ENCODE data around the gene HDLBP.
"Not testable (repeated sequence)": the region's sequence is repeated elsewhere in the genome, so short reads cannot be mapped to it uniquely, and the experiment has no call there.

The HDLBP gene

DNA sequence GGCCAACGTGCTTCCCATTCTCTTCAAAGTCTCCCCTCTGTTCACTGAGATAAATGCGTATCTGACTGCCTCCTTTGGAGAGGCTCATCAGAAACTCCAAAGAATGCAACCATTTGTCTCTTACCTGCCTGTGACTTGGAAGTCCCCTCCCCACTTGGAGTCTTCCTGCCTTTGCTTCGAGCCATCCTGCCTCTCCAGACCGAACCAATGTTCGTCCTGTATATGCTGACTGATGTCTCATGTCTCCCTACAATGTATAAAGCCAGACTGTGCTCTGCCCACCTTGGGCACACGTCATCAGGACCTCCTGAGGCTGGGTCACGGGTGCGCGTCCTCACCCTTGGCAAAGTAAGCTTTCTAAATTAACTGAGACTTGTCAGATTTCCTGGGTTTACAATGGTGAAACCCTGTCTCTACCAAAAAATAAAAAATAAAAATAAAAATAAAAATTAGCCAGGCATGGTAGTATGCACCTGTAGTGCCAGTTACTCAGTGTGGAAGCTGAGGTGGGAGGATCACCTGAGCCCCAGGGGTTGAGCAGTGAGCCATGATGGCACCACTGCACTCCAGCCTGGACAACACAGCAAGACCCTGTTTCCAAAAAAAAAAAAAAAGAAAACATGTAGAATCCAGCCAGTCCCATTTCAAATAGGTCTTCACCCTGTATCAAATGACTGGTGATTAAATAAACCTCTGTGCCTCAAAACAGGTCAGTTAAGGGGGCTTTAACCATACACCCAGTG is 29.0 kb downstream of the HDLBP start:
- Mint-ChIP-seq H3K27me3 (no peaks in the 10 kb centered on the region), H3K36me3 (ENCODE audit: low read depth) (peaks cover 48% of the 10 kb centered on the region), H3K27ac (no peak overlapping the region), H3K9me3 (no peaks in the 10 kb centered on the region), H3K4me1 (ENCODE audit: low read depth) (peaks cover 33% of the 10 kb centered on the region), H3K4me3 (no peak overlapping the region)
- intact Hi-C loops (cut with micrococcal nuclease) = no loop called here

DNA sequence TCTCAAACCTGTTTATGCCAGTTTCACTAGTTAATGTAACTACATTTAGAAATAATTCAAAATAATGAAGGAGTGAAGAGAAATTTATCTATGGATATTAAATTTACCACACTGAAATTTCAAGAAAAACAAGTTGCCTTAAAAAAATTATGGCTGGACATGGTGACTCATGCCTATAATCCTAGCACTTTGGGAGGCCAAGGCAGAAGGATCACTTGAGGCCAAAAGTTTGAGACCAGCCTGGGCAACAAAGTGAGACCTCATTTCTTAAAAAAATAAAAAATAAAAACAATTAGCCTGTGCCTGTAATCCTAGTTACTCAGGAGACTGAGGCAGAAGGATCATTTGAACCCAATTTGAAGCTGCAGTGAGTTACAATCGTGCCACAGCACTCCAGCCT is 29.9 kb downstream of the HDLBP start:
- no peak overlapping the region for H3K27ac Mint-ChIP-seq
- H3K4me1 Mint-ChIP-seq (ENCODE audit: low read depth) = peaks cover 33% of the 10 kb centered on the region
- no peak overlapping the region for H3K4me3 Mint-ChIP-seq
- no peaks in the 10 kb centered on the region for H3K27me3 Mint-ChIP-seq
- H3K36me3 Mint-ChIP-seq (ENCODE audit: low read depth) = peaks cover 48% of the 10 kb centered on the region
- H3K9me3 Mint-ChIP-seq = no peaks in the 10 kb centered on the region
- intact Hi-C loops (cut with micrococcal nuclease) = no loop called here

DNA sequence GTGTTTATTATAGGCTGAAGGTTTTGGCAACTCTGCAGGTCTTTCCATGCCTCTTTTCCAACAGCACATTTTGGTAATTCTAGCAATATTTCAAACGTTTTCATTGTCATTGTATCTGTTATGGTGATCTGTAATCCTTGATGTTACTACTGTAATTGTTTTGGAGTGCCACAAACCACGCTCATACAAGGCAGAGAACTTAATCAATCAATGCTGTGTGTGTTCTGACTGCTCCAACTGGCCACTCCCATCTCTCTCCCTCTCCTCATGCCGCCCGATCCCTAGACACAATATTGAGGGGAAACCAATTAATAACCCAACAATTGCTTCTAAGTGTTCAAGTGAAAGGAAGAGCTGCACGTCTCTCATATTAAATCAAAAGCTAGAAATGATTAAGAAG is 32.9 kb downstream of the HDLBP start:
- no peaks in the 10 kb centered on the region for H3K9me3 Mint-ChIP-seq
- peaks cover 27% of the 10 kb centered on the region for H3K4me1 Mint-ChIP-seq (ENCODE audit: low read depth)
- intact Hi-C loops (cut with micrococcal nuclease) = no loop called here
- H3K27ac Mint-ChIP-seq = peak overlapping the region; percentile 16
- H3K36me3 Mint-ChIP-seq (ENCODE audit: low read depth) = peaks cover 34% of the 10 kb centered on the region
- H3K4me3 Mint-ChIP-seq = no peak overlapping the region
- no peaks in the 10 kb centered on the region for H3K27me3 Mint-ChIP-seq

DNA sequence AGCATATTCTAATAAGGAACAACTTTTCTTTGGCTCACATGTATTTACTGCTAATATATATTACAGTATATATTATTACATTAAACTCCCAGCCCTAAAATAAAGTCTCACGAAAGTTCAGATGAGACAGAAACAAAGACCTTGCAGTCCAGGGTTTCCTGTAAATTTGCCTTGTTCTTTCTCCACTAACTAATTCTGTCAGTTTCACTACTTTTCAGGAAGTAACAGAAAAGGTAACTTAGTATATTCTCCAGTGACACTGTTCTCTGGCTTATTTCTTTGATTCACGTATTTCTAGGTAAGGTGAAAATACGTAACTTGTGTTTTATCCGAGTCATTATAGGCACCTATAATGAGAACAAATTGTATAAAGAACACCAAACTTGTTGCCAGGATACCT is 35.2 kb downstream of the HDLBP start:
- Mint-ChIP-seq H3K27ac (no peak overlapping the region), H3K4me3 (no peak overlapping the region), H3K27me3 (no peaks in the 10 kb centered on the region), H3K9me3 (no peaks in the 10 kb centered on the region), H3K36me3 (ENCODE audit: low read depth) (peaks cover 34% of the 10 kb centered on the region), H3K4me1 (ENCODE audit: low read depth) (peaks cover 37% of the 10 kb centered on the region)
- intact Hi-C loops (cut with micrococcal nuclease) = no loop called here

DNA sequence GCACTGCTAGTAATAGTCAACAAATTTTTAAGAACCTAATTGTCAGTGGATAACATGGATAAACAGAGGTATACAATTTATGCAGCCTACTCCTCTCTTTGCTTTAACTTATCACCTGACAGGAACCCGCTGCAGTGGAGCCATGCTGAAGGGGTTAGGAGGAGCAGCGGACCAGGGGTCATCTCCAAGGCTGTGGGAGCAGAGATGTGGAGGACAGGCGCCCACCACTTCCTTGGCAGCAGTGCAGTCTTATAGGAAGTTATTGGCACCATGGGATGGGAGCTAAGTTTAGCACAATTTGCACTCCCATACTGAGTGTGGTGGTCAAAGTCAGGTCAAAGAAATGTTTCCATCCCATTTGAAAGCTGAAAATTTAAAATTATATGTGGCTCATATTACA is 35.6 kb downstream of the HDLBP start:
- Mint-ChIP-seq H3K4me1 (ENCODE audit: low read depth) (peaks cover 42% of the 10 kb centered on the region), H3K4me3 (no peak overlapping the region), H3K27me3 (no peaks in the 10 kb centered on the region), H3K36me3 (ENCODE audit: low read depth) (peaks cover 37% of the 10 kb centered on the region), H3K27ac (no peak overlapping the region), H3K9me3 (no peaks in the 10 kb centered on the region)
- intact Hi-C loops (cut with micrococcal nuclease) = no loop called here

DNA sequence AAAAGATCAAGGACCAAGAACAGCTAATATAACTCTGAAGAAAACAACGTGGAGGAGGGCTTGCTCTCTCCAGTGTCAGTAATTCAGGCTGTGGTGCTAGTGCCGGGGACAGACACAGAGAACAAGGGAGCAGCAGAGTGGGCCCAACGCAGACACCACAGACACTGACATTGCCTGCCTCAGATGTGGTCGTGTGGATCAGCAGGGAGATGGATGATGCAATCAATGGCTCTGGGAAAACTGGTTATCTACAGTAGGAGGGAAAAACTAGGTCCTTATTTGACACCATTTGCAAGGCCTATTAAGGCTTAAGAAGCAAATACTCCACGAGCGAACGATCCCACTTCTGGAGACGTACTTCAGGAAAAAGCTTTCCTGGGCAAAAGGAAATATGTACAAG is 36.1 kb downstream of the HDLBP start:
- Mint-ChIP-seq H3K36me3 (ENCODE audit: low read depth) (peaks cover 37% of the 10 kb centered on the region), H3K4me1 (ENCODE audit: low read depth) (peaks cover 46% of the 10 kb centered on the region), H3K4me3 (no peak overlapping the region), H3K27me3 (no peaks in the 10 kb centered on the region), H3K27ac (no peak overlapping the region), H3K9me3 (no peaks in the 10 kb centered on the region)
- intact Hi-C loops (cut with micrococcal nuclease) = no loop called here

DNA sequence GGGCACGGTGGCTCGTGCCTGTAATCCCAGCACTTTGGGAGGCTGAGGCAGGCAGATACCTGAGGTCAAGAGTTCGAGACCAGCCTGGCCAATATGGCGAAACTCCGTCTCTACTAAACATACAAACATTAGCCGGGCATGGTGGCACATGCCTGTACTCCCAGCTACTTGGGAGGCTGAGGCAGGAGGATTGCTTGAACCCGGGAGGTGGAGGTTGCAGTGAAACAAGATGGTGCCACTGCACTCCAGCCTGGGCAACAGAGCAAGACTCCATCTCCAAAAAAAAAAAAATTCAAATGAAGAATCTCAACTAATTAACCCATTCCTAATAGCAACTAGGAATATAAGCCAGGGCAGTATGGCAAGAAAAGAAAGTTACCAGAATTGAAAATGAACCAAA is 37.2 kb downstream of the HDLBP start:
- H3K4me3 Mint-ChIP-seq; H3K27me3 Mint-ChIP-seq; intact Hi-C loops (cut with micrococcal nuclease); H3K9me3 Mint-ChIP-seq; H3K27ac Mint-ChIP-seq: not testable (repeated sequence)
- Mint-ChIP-seq H3K36me3 (ENCODE audit: low read depth) (peaks cover 37% of the 10 kb centered on the region), H3K4me1 (ENCODE audit: low read depth) (peaks cover 57% of the 10 kb centered on the region)

DNA sequence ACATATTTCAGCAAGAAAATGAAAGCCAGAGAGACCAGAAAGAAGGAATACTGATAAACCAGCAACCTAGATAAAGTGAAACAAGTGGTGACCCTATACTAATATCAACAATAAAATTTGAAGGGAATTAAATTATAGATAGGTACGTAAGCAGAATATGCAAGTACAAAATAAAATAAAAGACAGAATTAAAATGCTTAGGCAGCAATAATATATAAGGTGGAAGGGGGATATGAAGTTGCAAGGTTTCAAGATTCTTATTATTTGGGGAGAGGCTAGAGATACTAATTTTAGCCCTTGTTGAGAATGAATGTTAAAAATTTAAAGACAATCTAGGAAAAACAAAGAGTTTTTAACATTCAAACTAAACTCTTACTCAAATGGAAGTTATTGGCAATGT is 39.6 kb downstream of the HDLBP start:
- H3K36me3 Mint-ChIP-seq (ENCODE audit: low read depth) = peaks cover 34% of the 10 kb centered on the region
- no peak overlapping the region for H3K27ac Mint-ChIP-seq
- peaks cover 60% of the 10 kb centered on the region for H3K4me1 Mint-ChIP-seq (ENCODE audit: low read depth)
- intact Hi-C loops (cut with micrococcal nuclease) = no loop called here
- no peak overlapping the region for H3K4me3 Mint-ChIP-seq
- H3K9me3 Mint-ChIP-seq = no peaks in the 10 kb centered on the region
- no peaks in the 10 kb centered on the region for H3K27me3 Mint-ChIP-seq

DNA sequence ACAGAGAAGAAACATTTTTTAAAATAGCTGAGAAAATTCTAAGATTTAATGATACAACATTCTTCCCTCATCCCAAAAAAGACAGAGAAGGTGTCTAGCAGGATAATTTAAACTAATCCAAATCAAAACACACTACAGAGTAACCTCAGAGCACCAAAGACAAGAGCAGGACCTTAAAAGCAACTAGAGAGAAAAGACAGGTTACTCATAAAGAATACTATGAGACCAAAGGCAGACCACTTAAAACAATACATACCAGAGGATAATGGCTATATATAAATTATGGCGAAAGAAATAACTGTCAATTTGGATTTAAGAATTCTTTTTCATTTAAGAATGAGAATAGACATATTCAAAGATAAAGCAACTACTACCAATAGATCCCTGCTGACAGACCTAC is 40.0 kb downstream of the HDLBP start:
- no peak overlapping the region for H3K27ac Mint-ChIP-seq
- intact Hi-C loops (cut with micrococcal nuclease) = no loop called here
- no peaks in the 10 kb centered on the region for H3K27me3 Mint-ChIP-seq
- peaks cover 34% of the 10 kb centered on the region for H3K36me3 Mint-ChIP-seq (ENCODE audit: low read depth)
- no peaks in the 10 kb centered on the region for H3K9me3 Mint-ChIP-seq
- H3K4me1 Mint-ChIP-seq (ENCODE audit: low read depth) = peaks cover 64% of the 10 kb centered on the region
- no peak overlapping the region for H3K4me3 Mint-ChIP-seq

DNA sequence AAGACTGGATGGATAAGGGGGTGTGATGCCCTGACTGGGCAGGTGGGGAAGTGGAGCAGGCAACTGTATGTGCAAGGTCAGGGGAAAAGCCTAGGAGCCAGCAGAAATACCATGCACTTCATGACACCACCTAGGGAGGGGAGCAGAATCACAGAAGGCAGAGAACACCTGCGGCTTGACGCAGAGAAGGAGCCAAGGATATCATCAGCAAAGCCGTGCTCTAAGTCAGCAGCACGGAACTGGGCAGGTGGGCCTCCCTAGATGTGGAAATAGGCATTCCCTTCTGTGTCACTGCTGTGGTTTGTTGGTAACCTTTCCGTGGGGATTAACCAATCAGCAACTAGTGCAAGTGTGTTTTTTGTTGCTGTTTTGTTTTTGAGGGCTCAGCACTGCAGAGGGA is 41.3 kb downstream of the HDLBP start:
- peaks cover 35% of the 10 kb centered on the region for H3K36me3 Mint-ChIP-seq (ENCODE audit: low read depth)
- no peaks in the 10 kb centered on the region for H3K27me3 Mint-ChIP-seq
- H3K27ac Mint-ChIP-seq = no peak overlapping the region
- H3K9me3 Mint-ChIP-seq = no peaks in the 10 kb centered on the region
- H3K4me3 Mint-ChIP-seq = no peak overlapping the region
- H3K4me1 Mint-ChIP-seq (ENCODE audit: low read depth) = peaks cover 64% of the 10 kb centered on the region
- intact Hi-C loops (cut with micrococcal nuclease) = no loop called here

DNA sequence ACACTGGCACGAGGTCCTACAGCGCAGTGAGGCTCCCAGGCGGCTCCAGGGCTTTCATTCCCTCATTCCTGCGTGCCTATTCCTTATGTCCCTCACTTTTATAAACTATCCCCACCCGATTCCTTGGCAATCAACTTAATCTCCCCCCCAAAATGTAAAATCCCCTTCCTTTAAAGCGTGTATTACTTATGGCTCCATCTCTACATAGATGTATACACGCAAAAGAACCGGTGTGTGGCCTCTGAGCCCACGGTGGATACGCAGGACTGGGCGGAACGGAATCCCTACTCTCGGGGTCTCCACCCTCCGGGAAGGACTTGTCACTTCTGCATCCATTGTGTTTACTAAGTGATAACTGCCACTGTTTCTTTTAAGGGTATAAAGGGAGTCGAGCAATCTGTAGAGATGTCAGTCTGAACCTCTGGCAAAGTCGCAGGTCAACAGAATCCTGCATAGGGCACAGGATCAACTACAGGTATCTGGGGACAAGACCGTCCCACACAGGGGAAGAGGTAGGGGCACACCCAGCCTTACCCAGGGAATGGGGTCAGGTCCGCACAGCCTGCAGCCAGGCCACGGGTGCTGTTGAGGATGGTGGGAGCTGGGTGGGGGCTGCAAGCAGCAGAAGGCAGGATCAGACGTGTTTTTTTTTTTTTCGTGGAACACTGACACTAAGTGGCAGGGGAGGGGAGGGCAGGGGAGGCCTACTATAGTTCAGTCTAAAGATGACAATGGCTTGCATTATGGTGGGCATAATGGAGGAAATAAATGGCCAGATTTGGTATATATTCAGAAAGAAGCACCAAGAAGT is 42.1 kb downstream of the HDLBP start:
- Mint-ChIP-seq H3K36me3 (ENCODE audit: low read depth) (peaks cover 42% of the 10 kb centered on the region), H3K27ac (peak overlapping the region; percentile 8), H3K4me3 (peak overlapping the region; percentile 67), H3K9me3 (no peaks in the 10 kb centered on the region), H3K4me1 (ENCODE audit: low read depth) (peaks cover 70% of the 10 kb centered on the region), H3K27me3 (no peaks in the 10 kb centered on the region)
- intact Hi-C loops (cut with micrococcal nuclease) = no loop called here

DNA sequence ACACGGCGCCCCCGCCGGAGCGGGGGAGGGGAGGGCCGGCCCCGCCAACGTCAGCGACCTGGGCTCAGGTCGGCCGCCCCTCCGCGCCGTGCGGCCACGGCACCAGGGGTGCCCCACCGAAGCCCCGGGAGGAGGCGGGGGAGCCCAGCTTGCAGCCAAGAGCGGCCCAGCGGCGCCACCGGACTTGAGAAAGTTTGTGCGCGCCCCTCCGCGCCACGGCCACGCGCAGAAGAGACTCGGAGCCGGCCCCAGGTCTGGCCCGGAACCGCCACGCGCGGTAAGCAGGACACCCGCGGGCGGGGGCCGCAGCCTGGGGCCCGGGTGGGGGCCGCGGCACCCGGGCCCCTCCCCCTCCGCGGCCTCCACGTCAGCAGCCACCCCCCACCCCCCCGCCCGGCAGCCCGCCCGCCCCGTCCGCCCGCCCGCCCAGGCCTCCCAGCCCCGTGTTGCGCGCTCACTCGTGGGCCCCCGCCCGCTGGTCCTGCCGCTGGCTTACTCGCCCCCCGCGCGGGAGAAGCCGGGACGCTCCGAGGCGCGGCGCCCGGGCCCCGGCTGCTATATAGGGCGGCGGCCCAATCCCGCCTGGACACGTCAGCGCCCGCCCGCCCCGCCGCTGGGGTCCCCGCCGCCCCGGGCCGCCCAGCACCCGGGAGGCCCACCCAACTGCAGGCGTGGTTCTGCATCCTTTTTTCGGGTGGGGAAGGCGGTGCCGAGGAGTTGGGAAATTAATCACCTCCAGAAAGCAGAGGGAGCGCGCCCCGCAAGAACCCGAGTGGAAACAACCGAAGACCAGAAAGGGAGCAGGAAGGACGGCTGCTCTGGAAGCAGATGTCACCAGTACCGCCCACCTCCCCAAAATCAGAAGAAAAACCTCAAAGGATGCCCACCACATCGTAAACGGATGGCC is 42.9 kb downstream of the HDLBP start:
- peaks cover 69% of the 10 kb centered on the region for H3K4me1 Mint-ChIP-seq (ENCODE audit: low read depth)
- peaks cover 48% of the 10 kb centered on the region for H3K36me3 Mint-ChIP-seq (ENCODE audit: low read depth)
- H3K4me3 Mint-ChIP-seq = peak overlapping the region; percentile 67
- no peaks in the 10 kb centered on the region for H3K9me3 Mint-ChIP-seq
- peak overlapping the region; percentile 86 for H3K27ac Mint-ChIP-seq
- no peaks in the 10 kb centered on the region for H3K27me3 Mint-ChIP-seq
- intact Hi-C loops (cut with micrococcal nuclease) = no loop called here

DNA sequence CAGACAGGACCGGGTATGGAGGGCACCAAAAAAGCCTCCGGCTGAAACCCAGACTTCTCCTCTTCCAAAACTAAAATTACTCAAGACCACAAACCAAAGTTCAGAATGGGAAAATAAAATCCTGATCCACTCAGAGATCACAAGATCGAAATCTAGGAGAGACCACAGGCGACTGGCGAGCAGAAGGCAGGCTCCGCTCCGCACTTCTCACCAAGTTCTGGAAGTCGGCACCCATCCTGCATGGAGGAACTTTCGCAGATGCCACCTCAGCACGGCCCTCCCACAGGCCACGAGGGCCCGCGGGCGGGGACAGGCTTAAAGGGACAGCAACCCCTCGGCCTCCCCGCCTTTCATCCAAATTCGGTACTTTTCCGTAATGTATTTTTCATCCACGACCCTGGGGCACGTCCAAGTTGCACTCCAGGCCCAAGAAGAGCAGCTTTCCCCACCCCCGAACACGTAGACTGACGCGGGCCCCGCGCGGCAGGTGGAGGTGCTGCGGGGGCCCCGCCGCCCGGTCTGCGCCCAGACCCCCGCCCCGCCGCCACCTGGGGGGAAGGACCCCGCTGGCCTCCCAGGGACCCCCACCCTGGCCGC is 43.7 kb downstream of the HDLBP start:
- Mint-ChIP-seq H3K36me3 (ENCODE audit: low read depth) (peaks cover 50% of the 10 kb centered on the region), H3K9me3 (no peaks in the 10 kb centered on the region), H3K4me1 (ENCODE audit: low read depth) (peaks cover 65% of the 10 kb centered on the region), H3K27me3 (no peaks in the 10 kb centered on the region), H3K4me3 (peak overlapping the region; percentile 81), H3K27ac (peak overlapping the region; percentile 86)
- intact Hi-C loops (cut with micrococcal nuclease) = loop anchor here (2.0 kb wide), 1 partner anchor 45 kb away; no protein-coding TSS in a partner anchor

All from dendritic cell treated with granulocyte-macrophage colony-stimulating factor and Interleukin-4, amounts not matched to agents 40 ng/mL and 50 ng/mL, for 4 days (primary cell).